GM12872 (cell line): ENCODE data around the gene THEMIS.
A peak's percentile ranks its signal among the peaks of the same experiment; 100 is the strongest.

Experiments used
- CTCF ChIP-seq: IDR thresholded peaks from 3 replicates; pipeline ENCODE4 v1.5.1; 2011; ENCODE audit warnings: low read depth, mild to moderate bottlenecking, low read length, moderate library complexity; ENCODE audit not compliant: insufficient read depth

Gene THEMIS

GRCh38 chr6:127690588-127690987, 210.3 kb downstream of the THEMIS start:
- no peak for TF ChIP-seq CTCF

- TF ChIP-seq CTCF: peak; percentile 48
Observed at GRCh38 chr6:127690092-127690491, 210.8 kb downstream of the THEMIS start.

- TF ChIP-seq CTCF: no peak
Observed at GRCh38 chr6:127686084-127686483, 214.8 kb downstream of the THEMIS start.

- no peak for TF ChIP-seq CTCF
Observed at GRCh38 chr6:127684501-127684900, 216.4 kb downstream of the THEMIS start.
